ENCODE results near the gene PRLR.

PRLR gene

DNA sequence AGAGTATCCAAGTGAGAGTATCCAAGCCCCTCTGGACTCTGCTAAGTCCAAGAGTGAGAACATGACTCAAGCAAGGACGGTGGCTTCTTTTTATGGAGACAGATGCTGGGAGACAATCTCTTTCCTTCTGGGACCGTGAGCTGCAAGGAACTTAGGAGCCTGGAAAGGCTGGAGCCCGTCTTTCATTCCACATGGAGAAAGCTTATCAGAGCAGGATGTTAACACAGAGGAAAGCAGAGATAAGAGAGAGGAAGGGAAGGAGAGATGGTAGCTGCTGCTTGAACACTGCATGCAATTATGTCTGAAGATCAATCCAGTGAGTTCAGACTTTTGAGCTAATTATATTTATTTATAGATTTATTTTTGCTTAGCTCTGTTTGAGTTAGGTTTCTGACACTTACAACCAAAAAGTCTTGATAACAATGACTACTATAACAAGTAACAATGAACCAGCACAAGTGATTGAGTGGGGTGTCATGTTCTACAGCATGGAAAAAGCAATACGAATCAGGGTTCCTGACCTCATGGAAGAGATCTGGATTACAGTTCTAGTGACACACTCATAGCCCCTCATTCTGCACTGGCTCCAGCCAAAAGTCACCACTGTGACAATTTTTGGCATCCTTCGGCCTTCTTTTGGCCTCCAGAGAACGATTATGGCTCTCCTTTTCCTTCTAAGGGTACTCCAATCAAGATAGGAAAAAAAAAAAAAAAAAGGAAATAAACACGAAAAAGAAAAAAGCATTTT is 71.5 kb downstream of the PRLR start:
- DNase-seq, result no peak

DNA sequence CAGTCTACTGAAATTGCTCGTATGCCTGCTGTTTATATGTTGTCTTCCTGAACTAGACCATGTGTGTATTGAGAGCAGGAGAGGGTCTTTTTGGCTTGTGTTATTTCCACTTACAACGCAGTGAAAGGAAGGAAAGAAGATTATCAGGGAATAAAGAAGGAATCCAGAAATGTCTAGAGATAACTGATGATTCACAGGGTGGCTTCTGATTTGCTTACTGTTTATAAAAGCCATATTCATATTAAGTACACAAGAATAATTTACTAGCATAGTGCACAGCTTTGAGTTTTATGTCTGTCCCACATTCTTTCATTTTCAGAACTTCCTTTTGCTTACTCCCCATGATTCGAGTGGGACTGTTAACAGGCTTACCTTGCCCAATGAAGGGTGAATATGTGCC is 72.1 kb downstream of the PRLR start:
- no peak for DNase-seq

DNA sequence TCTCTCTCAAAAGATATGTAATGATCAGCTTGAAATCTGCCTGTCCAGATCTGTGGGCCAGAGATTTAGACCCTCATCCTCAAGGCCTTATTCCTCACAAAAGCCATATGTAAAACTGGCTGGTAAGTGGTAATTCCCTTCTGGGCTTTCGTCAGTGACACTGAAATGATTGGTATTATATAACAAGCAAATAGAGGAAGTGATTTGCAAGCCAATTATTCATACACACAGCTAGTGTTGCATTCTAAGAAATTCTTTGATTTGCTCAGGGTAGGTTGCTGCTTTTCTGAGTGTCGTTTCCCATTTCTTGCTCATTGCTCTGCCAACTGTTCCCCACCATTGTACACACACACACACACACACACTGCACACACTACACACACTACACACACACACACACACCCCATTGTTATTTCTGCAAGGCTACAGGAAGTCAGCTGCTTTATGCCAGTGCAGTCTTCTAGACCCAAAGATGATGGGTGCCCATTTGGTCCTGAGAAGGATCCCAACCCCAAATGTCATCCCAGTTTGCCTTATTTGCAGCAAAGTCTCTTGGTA is 76.8 kb downstream of the PRLR start:
- DNase-seq, result no peak

DNA sequence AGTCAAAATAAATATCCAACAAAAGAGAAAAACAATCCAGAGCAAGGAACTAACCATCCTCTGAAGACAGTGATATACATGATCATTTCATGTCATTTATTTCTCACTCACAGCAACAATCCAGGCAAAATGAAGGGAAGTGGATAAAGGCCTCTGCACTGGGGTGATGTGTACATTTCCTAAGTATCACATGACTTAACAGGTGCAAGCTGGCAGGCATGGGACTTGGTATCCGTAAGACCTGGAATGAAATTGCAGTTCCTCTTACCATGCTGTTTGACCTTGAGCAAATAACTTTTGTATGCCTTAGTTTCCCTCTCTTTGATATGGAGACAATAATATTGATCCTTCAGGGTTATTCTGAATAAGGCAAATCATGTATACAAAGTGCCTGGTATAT is 77.6 kb downstream of the PRLR start:
- DNase-seq, result no peak

DNA sequence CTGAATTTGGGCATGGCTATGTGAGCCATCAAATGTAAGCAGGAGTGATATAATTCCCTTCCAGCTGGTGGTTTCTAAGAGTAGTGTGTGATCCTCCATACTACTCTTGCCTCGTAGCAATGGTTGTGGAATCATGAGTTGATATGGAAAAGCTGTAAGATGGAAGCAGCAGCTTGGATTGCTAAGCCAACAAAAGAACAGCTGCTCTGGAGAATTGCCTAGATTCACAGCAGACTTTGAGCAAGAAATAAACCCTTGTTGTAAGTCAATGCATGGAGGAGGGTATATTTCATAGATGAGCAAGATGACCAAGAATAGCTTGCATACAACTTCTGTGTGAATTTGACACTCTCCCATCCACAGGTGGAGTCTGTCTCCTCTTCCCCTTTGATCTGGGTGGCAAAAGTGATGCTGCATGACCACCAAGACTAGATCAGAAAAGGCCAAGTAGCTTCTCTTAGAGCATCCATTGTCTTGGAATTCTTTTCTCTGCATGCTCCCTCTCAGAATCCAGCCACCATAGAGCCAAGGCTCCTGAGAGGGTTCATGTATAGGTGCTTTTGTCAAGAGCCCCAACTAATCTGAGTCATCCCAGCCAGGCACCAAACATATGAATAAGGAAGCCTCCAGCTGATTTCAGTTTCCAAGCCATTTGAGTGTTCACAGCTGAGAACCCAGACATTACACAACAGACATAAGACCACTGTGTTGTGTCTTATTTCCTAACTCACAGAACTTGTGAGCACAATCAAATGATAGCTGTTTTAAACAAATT is 79.0 kb downstream of the PRLR start:
- no peak for DNase-seq

DNA sequence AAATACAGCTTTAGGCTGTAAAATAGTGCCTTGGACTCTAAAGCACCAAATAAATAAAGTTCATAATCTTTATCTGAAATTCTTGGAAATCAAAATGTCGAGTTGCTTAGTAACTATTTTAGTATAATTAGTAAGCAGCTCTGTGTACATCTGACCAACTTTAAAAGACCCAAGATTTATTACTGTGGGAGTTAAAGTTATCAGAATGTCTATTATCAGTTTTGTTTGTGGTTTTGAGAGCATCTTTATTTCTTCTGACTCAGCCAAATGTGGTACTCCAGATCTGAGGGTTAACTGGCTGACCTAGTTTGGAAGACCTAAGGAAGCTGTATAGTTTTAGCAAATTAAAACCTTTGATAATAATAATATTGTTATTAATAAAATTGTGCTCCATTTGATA is 81.2 kb downstream of the PRLR start:
- DNase-seq, result no peak

DNA sequence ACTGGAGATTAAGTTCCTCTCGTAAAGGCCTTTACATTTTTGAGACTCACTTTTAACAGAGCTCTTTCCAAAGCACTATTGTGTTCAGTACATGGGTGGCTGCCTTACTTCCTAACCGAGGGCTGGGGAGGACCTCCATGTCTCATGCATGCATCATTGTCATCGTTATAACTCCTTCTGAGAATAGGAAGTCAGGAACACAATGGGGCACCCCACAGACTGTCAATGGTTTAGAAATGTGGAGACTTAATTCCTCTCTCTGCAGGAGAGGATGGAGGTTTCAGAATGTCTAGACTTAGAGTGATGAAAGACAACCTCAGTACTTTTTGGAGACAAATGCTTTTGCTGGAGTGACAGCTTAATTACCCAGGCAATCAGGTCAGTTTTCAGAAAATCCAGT is 83.9 kb downstream of the PRLR start:
- DNase-seq, result no peak

DNA sequence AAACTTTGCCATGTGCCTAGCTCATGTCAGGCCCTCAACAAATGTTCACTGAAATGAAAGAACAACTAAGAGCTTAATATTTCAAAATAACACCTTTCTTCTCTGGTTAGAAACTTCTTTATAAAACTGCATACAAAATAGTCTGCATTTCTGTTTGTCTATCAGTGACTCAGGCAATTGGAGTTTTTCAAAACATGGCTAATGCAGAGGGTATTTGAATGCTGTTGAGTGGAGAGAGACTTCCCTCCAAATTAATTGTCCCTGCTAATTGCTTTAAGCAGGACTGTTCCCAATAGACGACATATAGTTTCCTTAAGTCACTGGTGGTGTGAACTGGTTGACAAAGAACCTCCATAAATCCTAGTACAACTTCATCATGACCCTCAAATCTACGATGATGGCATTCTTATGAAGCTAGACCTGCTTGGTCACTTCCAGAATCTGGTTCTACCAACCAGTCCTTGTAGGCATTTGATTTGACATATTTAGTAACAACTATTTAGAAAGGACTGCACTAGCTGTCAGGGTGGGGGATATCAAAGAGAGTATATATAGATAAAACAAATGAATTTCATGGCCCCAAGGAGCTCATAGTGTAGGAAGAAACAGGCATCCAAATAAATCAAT is 84.5 kb downstream of the PRLR start:
- DNase-seq, result no peak

DNA sequence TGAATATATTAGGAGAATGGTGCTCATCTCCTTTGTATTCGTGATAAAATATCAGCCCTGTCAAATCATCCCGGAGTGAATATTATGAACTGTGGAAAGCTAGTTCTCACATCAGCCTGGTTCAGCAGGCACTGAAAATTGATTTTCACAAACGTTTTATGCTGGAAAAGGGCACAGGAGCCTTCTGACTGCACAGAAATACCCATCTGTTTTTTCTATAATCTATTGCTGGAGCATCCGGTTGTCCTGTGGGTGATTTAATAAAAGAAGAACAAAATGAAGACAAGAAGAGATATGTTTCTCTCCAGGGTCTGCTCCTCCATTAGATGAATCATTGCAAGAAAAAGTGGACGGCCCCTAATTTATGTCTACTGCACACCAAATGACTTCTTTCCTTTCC is 85.3 kb downstream of the PRLR start:
- no peak for DNase-seq

DNA sequence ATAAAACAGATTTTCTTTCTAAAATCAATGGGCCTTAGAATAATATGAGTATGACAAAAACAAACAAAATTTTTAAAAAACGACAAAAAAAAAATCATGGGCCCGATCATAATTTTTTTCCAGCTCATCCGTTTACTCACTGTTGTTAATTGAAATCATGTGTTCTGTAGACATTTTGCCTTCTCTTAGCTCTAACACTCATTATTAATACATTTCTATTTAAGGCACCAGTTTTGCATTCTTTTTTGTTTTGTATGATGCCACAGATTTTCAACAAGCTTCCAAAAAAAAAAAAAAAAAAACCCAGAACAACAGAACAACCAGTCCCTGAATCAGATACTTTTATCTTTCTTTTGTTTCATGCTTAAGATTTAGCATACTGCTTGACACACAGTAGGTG is 86.4 kb downstream of the PRLR start:
- no peak for DNase-seq

DNA sequence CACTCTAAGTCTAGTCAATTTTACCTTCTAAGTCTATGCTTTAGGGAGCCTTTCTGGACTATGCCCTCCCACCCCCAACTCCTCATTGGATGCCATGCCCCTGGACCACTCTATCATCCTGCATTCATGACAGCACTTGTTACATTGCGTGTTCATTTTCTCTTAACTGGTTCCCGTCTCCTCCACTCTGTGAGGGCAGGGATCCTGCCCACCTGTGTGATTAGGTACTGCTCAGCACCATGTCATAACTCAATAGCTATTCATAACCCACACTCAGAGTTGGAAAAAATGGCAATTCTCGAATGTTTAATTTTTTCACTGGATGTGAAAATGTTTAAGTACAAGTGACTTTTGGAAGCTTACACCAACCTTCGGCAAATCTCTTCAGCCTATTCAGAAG is 88.5 kb downstream of the PRLR start:
- DNase-seq, result no peak

DNA sequence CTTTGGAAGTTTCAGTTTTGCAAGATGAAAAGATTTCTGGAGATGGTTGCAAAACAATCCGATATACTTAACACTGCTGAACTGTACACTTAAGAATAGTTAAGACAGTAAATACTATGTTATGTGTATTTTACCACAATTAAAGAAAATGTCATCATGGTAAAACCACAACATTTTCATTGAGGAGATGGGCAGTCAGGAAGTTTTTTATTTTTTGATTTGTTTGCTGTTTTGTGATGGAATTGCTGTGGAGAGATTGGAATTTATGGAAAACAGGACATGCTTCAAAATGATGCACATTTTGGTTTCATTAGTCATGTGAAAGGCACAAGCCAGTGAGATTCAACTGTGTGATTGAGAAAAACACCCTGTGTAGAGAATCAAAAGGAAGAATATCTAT is 92.1 kb downstream of the PRLR start:
- no peak for DNase-seq

DNA sequence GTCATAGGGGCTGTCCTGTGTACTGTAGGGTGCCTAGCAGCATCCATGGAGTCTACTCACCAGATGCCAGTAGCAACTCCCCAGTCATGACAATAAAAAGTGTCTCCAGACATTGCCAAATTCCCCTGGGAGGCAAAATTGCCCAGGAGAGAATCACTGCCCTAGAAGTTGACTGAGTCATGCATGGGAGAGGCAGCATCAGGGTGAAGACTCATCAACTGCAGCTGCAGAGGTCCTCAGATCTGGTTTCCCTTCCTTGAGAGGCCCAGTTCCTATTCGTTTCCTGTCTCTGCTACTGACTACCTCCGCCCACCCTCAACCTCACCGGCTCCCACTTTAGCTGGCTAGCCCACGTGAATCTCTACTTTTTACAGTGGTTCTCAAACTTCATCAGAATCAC is 93.9 kb downstream of the PRLR start:
- DNase-seq, result no peak

DNA sequence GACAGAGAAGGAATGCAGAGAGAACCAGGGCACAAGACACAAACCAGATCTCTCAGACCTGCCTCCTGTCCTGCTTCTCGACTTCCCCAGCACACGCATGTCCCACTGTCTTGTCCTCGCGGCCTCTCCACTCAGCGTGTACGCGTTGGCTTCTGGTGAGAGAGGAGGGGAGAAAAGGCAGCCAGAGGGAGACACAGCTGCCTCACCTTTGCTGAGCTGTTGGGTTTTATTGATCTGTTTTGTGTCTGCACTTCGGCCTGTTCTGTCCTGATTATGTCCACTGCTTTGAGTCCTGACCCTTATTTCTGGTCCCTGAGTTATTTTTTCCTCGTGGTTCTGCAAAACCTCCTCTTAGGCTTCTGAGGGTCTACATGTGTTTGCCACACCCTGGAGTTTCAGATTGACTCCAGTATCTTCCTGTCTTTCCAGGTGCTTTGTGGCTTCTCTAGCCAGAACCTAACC is 95.0 kb downstream of the PRLR start:
- no peak for DNase-seq

DNA sequence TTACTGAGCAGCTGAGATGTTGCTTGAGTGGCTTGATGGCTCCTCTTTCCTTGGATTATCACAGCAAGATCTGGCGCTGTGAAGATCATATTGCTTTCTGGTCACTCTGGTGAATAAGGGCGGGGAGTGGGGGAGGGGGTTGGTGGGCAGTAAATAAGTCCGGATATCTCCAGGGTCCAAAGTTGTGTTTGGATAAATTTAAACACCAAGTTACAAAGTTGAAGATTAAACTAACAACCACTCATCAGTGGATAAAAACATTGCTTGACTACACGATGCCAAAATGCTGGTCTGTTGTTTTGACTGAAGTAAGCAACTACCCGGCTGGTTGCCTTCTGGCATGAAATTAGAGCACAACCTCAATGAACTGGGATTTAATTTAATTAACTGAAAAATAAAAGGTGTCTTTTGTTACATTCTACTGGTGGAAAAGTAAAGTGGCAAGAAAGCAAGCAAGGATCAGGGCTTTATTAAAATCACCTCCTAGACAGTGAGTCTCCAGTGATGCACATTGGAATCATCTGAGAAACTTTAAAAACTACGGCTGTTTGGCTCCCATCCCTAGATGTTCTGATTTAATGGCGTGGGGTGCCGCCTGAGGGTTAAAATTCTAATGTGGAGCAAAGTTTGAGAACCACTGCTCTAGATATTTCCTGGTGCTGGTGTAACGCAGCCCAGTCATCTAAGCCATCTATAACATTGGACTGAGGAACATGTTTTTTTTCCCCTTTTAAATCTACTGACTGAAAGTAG is 95.8 kb downstream of the PRLR start:
- no peak for DNase-seq

DNA sequence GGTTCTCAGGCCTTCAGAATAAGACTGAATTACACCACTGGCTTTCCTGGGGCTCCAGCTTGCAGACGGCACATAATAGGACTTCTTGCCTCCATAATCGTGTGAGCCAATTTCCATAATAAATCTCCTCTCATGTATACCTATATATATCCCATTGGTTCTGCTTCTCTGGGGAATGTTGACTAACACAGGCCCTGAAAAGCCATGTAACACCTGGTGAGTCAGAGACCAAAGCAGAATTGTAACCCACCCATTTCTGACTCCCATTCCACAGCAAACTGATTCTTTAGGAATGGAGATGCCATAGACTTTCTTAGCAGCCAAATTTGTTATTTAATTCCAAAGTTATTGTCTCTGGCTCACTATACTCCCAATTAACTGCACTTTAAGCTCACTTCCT is 97.1 kb downstream of the PRLR start:
- no peak for DNase-seq

DNA sequence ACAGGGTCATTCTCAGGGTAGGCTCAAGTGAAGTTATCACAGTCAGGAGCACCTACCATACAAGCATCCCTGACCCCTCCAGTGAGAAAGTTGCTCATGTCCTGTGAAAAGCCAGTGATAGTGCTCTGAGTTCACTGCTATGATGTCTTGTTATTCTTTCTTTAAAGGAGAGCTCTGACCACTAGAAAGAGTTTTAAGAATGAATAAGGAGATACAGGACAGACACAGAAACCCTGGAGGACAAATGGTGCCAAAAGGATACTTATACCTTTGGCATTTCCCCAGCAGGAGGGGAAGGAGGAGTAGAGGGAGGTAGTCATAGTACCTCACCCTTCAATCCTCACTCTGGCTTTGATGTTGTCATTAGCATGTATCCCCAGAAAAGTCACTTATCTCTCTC is 98.6 kb downstream of the PRLR start:
- DNase-seq, result no peak

DNA sequence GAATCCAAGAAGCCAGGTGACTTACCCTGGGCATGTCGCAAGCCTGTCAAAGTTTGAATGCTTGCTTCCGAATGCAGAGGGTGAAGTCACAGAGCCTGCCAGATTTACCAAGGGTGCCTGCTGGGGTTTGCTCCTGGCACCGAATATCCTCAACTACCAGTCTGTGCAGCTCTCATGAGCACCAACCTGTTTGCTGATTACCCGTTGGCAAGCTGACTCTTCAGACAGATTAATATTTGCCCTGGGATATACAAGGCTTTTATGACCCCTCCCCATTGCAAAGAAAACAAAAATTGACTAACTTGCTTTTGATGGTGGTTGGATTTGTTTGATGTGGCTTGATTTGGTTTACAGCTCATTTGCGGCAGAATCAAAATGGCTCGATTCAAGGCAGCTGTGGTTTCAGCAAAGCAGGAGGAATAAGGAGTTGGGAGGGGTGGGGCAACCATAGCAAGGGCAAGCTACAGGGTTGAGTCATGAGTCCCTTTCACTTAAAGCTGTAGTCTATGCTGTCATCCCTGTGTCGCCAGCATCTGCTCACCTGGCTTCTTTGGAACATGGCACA is 100.3 kb downstream of the PRLR start:
- no peak for DNase-seq

DNA sequence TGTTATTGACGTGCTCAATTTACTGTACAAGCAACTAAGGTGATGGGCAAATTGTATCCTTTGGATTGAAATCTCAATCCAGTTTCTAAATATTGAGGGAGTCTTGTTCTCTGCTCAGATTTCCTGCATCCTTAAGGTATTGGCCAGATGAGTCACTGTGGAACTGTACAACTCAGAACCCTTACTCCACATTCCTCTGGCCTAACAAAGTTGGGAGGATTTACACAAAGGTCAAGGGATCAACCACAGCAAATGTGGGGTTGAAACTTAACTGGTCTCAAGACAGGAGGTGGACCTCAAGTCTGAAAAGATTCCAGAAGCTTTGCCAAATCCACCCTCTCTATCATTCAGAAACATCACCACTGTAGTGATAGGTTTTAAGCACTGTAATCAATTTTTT is 101.0 kb downstream of the PRLR start:
- DNase-seq, result no peak

DNA sequence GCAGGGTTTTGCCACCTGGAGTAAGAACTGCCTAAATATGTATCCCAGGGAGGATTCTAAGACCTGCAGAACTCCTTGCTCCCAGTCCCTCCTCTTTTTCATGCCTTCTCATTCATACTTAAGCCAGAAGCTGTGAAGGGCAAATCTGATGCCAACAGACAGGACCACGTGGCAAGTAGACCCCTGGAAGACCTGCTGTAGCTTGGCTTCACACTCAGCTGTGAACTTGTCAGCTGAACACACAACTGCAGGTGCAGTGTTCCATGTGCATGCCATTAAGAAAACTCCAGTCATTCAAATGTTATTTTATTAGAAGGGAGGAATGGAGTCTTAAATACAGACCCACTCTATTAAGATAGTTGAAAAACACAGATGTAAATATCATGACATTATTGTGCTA is 103.3 kb downstream of the PRLR start:
- DNase-seq, result no peak

DNA sequence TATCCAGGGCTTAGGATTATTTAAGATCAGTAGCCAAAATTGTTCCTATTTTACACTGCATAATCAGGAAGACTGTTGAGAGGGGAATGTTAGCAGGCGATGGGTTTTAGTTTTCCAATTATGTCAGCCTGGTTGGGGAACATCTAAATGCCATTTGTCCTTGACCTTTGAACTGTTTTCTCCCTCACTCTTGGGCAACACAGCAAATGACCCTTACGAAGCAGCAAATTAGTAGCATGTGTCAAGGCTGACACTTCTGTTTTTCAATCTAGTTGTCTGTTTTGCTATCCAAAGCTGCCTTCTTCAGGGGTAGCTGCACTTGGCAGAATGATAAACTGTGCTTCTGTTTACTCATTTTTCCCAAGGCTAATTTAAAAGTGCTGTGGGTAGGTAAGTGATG is 104.5 kb downstream of the PRLR start:
- no peak for DNase-seq

DNA sequence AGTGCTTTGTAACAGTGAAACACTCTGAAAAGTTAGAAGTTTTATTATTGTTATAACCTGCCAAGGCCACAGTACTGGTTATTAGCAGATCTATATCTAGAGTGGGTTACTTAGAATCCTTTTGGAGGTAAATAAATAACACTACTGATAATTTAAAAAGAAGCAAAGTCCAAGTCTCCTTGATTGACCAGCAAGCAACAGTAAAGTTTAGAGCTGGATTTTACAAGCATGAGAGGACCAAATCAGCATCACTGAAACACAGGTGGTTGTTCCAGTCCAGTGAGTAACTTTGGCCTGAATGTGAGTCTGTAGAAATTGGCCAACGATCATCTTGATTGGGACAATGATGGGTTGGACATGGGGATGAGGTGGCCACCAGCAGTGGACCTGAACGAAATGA is 105.4 kb downstream of the PRLR start:
- DNase-seq, result no peak

DNA sequence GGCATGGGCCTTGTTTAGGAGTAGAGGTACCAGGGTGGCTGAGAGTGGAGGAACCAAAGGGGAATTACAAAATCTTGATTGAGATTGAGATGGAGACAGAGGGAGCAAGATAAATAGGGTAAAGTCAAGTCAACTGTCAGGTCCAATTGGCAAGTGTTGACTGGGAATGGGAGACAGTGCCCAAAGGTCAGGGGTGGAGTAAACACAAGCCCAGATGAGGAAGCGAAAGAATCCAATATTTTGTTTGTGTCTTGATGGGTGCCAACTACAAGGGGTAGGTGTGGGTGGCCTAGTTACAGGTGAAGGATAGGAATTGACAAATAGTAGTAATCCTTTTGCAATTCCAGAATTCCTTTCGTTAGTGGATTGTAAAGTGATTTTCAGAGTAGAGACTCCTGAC is 107.5 kb downstream of the PRLR start:
- DNase-seq, result no peak
